ENCODE measurements around the gene ATP8B1. TPM values are rescaled to one million over a fixed set of nuclear protein-coding genes. Genes with fewer than 3 reads are reported as not detected.

ATP8B1 gene
- total and polyA plus RNA-seq, 11 donors, result 3.0 to 12.8 (median 6.2) TPM

DNA sequence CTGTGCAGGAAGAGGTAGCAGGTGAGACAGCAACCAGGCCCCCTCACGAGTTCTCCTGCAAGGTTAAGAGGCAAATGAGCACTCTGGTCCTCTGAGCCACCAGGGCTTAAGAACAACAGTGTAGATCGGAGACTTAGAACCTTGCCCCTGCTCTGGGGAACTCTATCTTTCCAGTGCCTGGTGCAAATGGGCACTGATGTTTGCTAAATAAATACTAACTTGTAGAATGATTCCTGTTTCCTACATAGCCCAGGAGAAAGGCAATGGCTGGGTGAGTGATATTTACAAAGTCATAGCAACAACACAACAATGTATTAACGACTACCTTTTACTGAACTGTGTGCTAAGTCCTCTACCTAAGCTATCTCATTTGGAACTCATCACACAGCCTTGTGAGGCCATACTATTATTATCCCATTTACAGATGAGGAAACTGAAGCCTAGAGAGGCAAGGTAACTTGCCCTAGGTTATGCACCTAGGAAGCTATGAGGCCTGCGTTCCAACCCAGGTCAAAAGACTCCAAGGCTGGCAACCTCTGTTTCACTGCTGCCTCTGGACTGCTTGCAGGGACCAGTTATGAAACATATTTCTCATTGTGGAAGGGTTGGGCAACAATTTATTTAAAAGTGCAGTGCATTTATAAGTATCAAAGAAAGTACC, 4.3 kb downstream of the ATP8B1 start:
- H3K27ac ChIP-seq, result no peak overlapping the region
- DNase-seq, result no peak
- no peaks in the 10 kb centered on the region for H3K9me3 ChIP-seq
- 73 to 94% (median 82%) methylated on average over 4 of the region's 4 CpGs for WGBS, 4 donors
- ATAC-seq, result no peak
- TF ChIP-seq, protein P1, sequence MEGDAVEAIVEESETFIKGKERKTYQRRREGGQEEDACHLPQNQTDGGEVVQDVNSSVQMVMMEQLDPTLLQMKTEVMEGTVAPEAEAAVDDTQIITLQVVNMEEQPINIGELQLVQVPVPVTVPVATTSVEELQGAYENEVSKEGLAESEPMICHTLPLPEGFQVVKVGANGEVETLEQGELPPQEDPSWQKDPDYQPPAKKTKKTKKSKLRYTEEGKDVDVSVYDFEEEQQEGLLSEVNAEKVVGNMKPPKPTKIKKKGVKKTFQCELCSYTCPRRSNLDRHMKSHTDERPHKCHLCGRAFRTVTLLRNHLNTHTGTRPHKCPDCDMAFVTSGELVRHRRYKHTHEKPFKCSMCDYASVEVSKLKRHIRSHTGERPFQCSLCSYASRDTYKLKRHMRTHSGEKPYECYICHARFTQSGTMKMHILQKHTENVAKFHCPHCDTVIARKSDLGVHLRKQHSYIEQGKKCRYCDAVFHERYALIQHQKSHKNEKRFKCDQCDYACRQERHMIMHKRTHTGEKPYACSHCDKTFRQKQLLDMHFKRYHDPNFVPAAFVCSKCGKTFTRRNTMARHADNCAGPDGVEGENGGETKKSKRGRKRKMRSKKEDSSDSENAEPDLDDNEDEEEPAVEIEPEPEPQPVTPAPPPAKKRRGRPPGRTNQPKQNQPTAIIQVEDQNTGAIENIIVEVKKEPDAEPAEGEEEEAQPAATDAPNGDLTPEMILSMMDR (IDR thresholded peaks at IDR 0.05), result no peak
- no peak for TF ChIP-seq POLR2A (IDR thresholded peaks at IDR 0.05)
- intact Hi-C loops (cut with DNase I), result loop anchor here in 1 of 10 donors (10.0 kb wide), 1 partner anchor 64 kb away; no protein-coding TSS in a partner anchor
- no peak overlapping the region for H3K4me3 ChIP-seq
- H3K4me1 ChIP-seq, result peaks cover 0 to 63% (median 19%) of the 10 kb centered on the region in 12 donors
- H3K27me3 ChIP-seq, result peaks cover 0 to 33% (median 0%) of the 10 kb centered on the region in 9 donors
- H3K36me3 ChIP-seq, result no peaks in the 10 kb centered on the region

DNA sequence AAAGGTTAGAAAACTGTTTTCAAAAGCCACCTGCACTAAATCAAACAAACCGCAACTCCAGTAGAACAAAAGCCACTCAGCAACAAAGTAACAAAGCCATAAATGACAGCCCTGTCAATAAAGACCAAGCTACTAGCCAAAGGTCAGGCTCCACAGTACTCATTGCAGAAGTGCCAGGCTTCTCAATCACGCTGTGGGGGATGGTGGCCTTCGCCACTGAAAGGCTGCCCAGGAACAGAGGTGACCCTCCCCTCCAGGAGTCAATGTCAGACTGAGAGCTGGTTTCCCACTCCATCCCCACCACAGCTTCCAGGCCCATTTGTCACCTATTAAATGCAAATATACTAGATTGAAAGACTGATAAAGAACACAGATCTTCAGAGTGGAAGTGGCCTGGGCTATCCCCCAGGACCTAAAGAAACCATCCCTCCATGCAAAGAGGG, 5.9 kb downstream of the ATP8B1 start:
- 44 to 90% (median 78%) methylated on average over 3 of the region's 3 CpGs for WGBS, 4 donors
- ATAC-seq (peak in 3 of 4 donors; percentile 48 to 85 (median 64)), DNase-seq (peak in 1 of 5 donors; percentile 50)
- Histone ChIP-seq H3K4me3 (no peak overlapping the region), H3K4me1 (peaks cover 0 to 73% (median 27%) of the 10 kb centered on the region in 12 donors), H3K9me3 (no peaks in the 10 kb centered on the region), H3K27ac (peak overlapping the region in 4 of 12 donors; percentile 12 to 47 (median 35)), H3K36me3 (no peaks in the 10 kb centered on the region), H3K27me3 (peaks cover 0 to 17% (median 0%) of the 10 kb centered on the region in 9 donors)
- TF ChIP-seq POLR2A (IDR thresholded peaks at IDR 0.05), result no peak
- TF ChIP-seq, protein P1 (IDR thresholded peaks at IDR 0.05), result no peak
- intact Hi-C loops (cut with DNase I), result loop anchor here in 1 of 10 donors (10.0 kb wide), 1 partner anchor 62 kb away; no protein-coding TSS in a partner anchor

DNA sequence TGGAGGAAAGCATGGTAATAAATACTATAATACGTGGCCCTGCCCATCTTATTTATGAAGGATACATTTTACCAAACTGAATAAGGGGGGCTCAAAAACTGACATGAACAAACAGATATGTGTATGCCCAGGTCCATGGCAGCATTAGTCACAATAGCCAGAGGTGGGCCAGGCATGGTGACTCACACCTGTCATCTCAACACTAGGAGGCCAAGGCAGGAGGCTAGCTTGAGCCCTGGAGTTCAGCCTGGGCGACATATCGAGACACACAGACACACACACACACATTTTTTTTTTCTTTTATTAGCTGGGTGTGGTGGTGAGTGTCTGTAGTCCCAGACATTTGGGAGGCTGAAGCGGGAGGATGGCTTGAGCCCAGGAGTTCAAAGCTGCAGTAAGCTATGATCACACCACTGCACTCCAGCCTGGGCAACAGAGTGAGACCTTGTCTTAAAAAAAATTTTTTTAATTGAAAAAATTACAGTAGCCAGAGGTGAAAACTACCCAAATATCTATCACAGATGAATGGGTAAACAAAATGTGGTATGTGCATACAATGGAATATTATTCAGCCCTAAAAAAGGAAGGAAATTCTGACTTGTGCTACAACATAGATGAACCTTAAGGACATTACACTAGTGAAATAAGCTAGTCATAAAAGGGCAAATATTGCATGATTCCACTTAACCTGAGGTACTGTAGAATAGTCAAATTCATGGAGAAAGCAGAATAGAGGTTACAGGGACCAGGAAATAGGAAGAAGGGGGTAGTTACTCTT, 8.0 kb downstream of the ATP8B1 start:
- no peak overlapping the region for H3K4me3 ChIP-seq
- no peaks in the 10 kb centered on the region for H3K9me3 ChIP-seq
- H3K36me3 ChIP-seq, result no peaks in the 10 kb centered on the region
- TF ChIP-seq, protein P1 (IDR thresholded peaks at IDR 0.05), result no peak
- TF ChIP-seq POLR2A (IDR thresholded peaks at IDR 0.05), result no peak
- DNase-seq, result no peak
- no peaks in the 10 kb centered on the region for H3K27me3 ChIP-seq
- ATAC-seq, result no peak
- 91 to 100% (median 98%) methylated on average over 4 of the region's 4 CpGs for WGBS, 4 donors
- intact Hi-C loops (cut with DNase I), result loop anchor here in 1 of 10 donors (10.0 kb wide), 1 partner anchor 60 kb away; no protein-coding TSS in a partner anchor
- H3K27ac ChIP-seq, result no peak overlapping the region
- peaks cover 0 to 79% (median 30%) of the 10 kb centered on the region in 12 donors for H3K4me1 ChIP-seq
